GM19467 (cell line): ENCODE results near the gene IRAK2.

ENCODE experiments used
- ATAC-seq: cut with Tn5 transposase; IDR thresholded peaks from one replicate; pipeline ENCODE4 v1.9.1; 2021; ENCODE audit warnings: mild to moderate bottlenecking, moderate library complexity; ENCODE audit not compliant: unreplicated experiment

Gene IRAK2

GRCh38 chr3:10223676-10224639, 59.2 kb downstream of the IRAK2 start:
- peak; percentile 59 for ATAC-seq

- ATAC-seq, result peak; percentile 36
Measured at GRCh38 chr3:10224794-10225665, 60.3 kb downstream of the IRAK2 start.

GRCh38 chr3:10226293-10226692, 61.6 kb downstream of the IRAK2 start:
- ATAC-seq, result no peak

- no peak for ATAC-seq
Measured at GRCh38 chr3:10228248-10228950, 63.7 kb downstream of the IRAK2 start.

GRCh38 chr3:10229576-10229975, 64.9 kb downstream of the IRAK2 start:
- no peak for ATAC-seq

GRCh38 chr3:10232137-10232536, 67.4 kb downstream of the IRAK2 start:
- ATAC-seq, result no peak

- ATAC-seq, result no peak
Measured at GRCh38 chr3:10233988-10234387, 69.3 kb downstream of the IRAK2 start.

GRCh38 chr3:10234526-10235230, 70.0 kb downstream of the IRAK2 start:
- no peak for ATAC-seq

GRCh38 chr3:10235551-10235950, 70.8 kb downstream of the IRAK2 start:
- no peak for ATAC-seq

GRCh38 chr3:10238345-10239183, 73.8 kb downstream of the IRAK2 start:
- ATAC-seq, result no peak

GRCh38 chr3:10240799-10241198, 76.1 kb downstream of the IRAK2 start:
- no peak for ATAC-seq

- ATAC-seq, result no peak
Measured at GRCh38 chr3:10242182-10243065, 77.7 kb downstream of the IRAK2 start.

- ATAC-seq, result no peak
Measured at GRCh38 chr3:10244009-10244408, 79.3 kb downstream of the IRAK2 start.

GRCh38 chr3:10245081-10245712, 80.5 kb downstream of the IRAK2 start:
- no peak for ATAC-seq

- ATAC-seq, result no peak
Measured at GRCh38 chr3:10247679-10248183, 83.0 kb downstream of the IRAK2 start.

- peak; percentile 93 for ATAC-seq
Measured at GRCh38 chr3:10248184-10248983, 83.7 kb downstream of the IRAK2 start, which contains the start of gene TATDN2. TSS of gene TATDN2 (plus strand) at chr3:10248459. CDS start at chr3:10249201, 742 bp downstream.
